ENCODE measurements around the gene ZNF362.

The ZNF362 gene

GRCh38 chr1:33259879-33260278 lies 3.6 kb downstream of the ZNF362 start:
- Histone ChIP-seq H3K27ac (ENCODE audit: low read length) (no peak overlapping the region), H3K4me1 (ENCODE audit: insufficient read depth, low read length) (peaks cover 11% of the 10 kb centered on the region), H3K9ac (ENCODE audit: low read depth, low read length) (no peak overlapping the region)

GRCh38 chr1:33260439-33260838 lies 4.1 kb downstream of the ZNF362 start:
- Histone ChIP-seq H3K9ac (ENCODE audit: low read depth, low read length) (no peak overlapping the region), H3K27me3 (ENCODE audit: insufficient read depth, low read length) (no peaks in the 10 kb centered on the region), H3K36me3 (ENCODE audit: insufficient read depth, low read depth, low read length) (peaks cover 6% of the 10 kb centered on the region; the same call in 1 of the 2 replicates), H3K27ac (ENCODE audit: low read length) (no peak overlapping the region), H3K4me1 (ENCODE audit: insufficient read depth, low read length) (peaks cover 11% of the 10 kb centered on the region), H3K9me3 (ENCODE audit: insufficient read depth, low read depth, low read length) (no peaks in the 10 kb centered on the region), H3K4me3 (ENCODE audit: low read length) (no peak overlapping the region)

More at GRCh38 chr1:33259879-33260278, 3.6 kb downstream of the ZNF362 start:
- Histone ChIP-seq H3K27me3 (ENCODE audit: insufficient read depth, low read length) (peaks cover 3% of the 10 kb centered on the region; the same call in 1 of the 2 replicates), H3K9me3 (ENCODE audit: insufficient read depth, low read depth, low read length) (no peaks in the 10 kb centered on the region), H3K4me3 (ENCODE audit: low read length) (no peak overlapping the region), H3K36me3 (ENCODE audit: insufficient read depth, low read depth, low read length) (peaks cover 6% of the 10 kb centered on the region; the same call in 1 of the 2 replicates)

GRCh38 chr1:33261344-33261743 lies 5.1 kb downstream of the ZNF362 start:
- peaks cover 11% of the 10 kb centered on the region for H3K4me1 ChIP-seq (ENCODE audit: insufficient read depth, low read length)
- H3K9me3 ChIP-seq (ENCODE audit: insufficient read depth, low read depth, low read length) = no peaks in the 10 kb centered on the region
- H3K36me3 ChIP-seq (ENCODE audit: insufficient read depth, low read depth, low read length) = peaks cover 6% of the 10 kb centered on the region; the same call in 1 of the 2 replicates
- no peaks in the 10 kb centered on the region for H3K27me3 ChIP-seq (ENCODE audit: insufficient read depth, low read length)
- no peak overlapping the region for H3K4me3 ChIP-seq (ENCODE audit: low read length)
- H3K27ac ChIP-seq (ENCODE audit: low read length) = no peak overlapping the region
- no peak overlapping the region for H3K9ac ChIP-seq (ENCODE audit: low read depth, low read length)

GRCh38 chr1:33263890-33264504 lies 7.7 kb downstream of the ZNF362 start:
- peaks cover 6% of the 10 kb centered on the region for H3K36me3 ChIP-seq (ENCODE audit: insufficient read depth, low read depth, low read length)

GRCh38 chr1:33265780-33266605 lies 9.7 kb downstream of the ZNF362 start:
- Histone ChIP-seq H3K36me3 (ENCODE audit: insufficient read depth, low read depth, low read length) (peaks cover 15% of the 10 kb centered on the region), H3K9ac (ENCODE audit: low read depth, low read length) (no peak overlapping the region), H3K27me3 (ENCODE audit: insufficient read depth, low read length) (no peaks in the 10 kb centered on the region)

More at GRCh38 chr1:33263890-33264504, 7.7 kb downstream of the ZNF362 start:
- H3K4me3 ChIP-seq (ENCODE audit: low read length) = no peak overlapping the region
- H3K9ac ChIP-seq (ENCODE audit: low read depth, low read length) = no peak overlapping the region; the same call in 1 of the 2 replicates
- H3K4me1 ChIP-seq (ENCODE audit: insufficient read depth, low read length) = peaks cover 4% of the 10 kb centered on the region; the same call in 1 of the 2 replicates
- no peaks in the 10 kb centered on the region for H3K27me3 ChIP-seq (ENCODE audit: insufficient read depth, low read length)
- no peaks in the 10 kb centered on the region for H3K9me3 ChIP-seq (ENCODE audit: insufficient read depth, low read depth, low read length)
- H3K27ac ChIP-seq (ENCODE audit: low read length) = no peak overlapping the region

GRCh38 chr1:33266766-33267165 lies 10.5 kb downstream of the ZNF362 start:
- Histone ChIP-seq H3K4me1 (ENCODE audit: insufficient read depth, low read length) (no peaks in the 10 kb centered on the region), H3K27me3 (ENCODE audit: insufficient read depth, low read length) (no peaks in the 10 kb centered on the region), H3K9ac (ENCODE audit: low read depth, low read length) (no peak overlapping the region), H3K4me3 (ENCODE audit: low read length) (no peak overlapping the region), H3K36me3 (ENCODE audit: insufficient read depth, low read depth, low read length) (peaks cover 15% of the 10 kb centered on the region), H3K27ac (ENCODE audit: low read length) (no peak overlapping the region), H3K9me3 (ENCODE audit: insufficient read depth, low read depth, low read length) (no peaks in the 10 kb centered on the region)

More at GRCh38 chr1:33265780-33266605, 9.7 kb downstream of the ZNF362 start:
- Histone ChIP-seq H3K4me1 (ENCODE audit: insufficient read depth, low read length) (no peaks in the 10 kb centered on the region), H3K27ac (ENCODE audit: low read length) (no peak overlapping the region), H3K9me3 (ENCODE audit: insufficient read depth, low read depth, low read length) (no peaks in the 10 kb centered on the region), H3K4me3 (ENCODE audit: low read length) (no peak overlapping the region)

GRCh38 chr1:33267468-33268205 lies 11.3 kb downstream of the ZNF362 start:
- Histone ChIP-seq H3K4me1 (ENCODE audit: insufficient read depth, low read length) (no peaks in the 10 kb centered on the region), H3K27ac (ENCODE audit: low read length) (no peak overlapping the region), H3K36me3 (ENCODE audit: insufficient read depth, low read depth, low read length) (peaks cover 13% of the 10 kb centered on the region)

GRCh38 chr1:33268457-33268856 lies 12.2 kb downstream of the ZNF362 start:
- Histone ChIP-seq H3K36me3 (ENCODE audit: insufficient read depth, low read depth, low read length) (peaks cover 9% of the 10 kb centered on the region), H3K9ac (ENCODE audit: low read depth, low read length) (0 out of 2 replicates have a peak overlapping the region, but pooled peaks have one; percentile 21), H3K27me3 (ENCODE audit: insufficient read depth, low read length) (no peaks in the 10 kb centered on the region), H3K9me3 (ENCODE audit: insufficient read depth, low read depth, low read length) (no peaks in the 10 kb centered on the region), H3K27ac (ENCODE audit: low read length) (no peak overlapping the region), H3K4me1 (ENCODE audit: insufficient read depth, low read length) (no peaks in the 10 kb centered on the region), H3K4me3 (ENCODE audit: low read length) (no peak overlapping the region)

More at GRCh38 chr1:33267468-33268205, 11.3 kb downstream of the ZNF362 start:
- Histone ChIP-seq H3K27me3 (ENCODE audit: insufficient read depth, low read length) (no peaks in the 10 kb centered on the region), H3K9ac (ENCODE audit: low read depth, low read length) (no peak overlapping the region), H3K9me3 (ENCODE audit: insufficient read depth, low read depth, low read length) (no peaks in the 10 kb centered on the region), H3K4me3 (ENCODE audit: low read length) (no peak overlapping the region)

- Histone ChIP-seq H3K9me3 (ENCODE audit: insufficient read depth, low read depth, low read length) (no peaks in the 10 kb centered on the region), H3K36me3 (ENCODE audit: insufficient read depth, low read depth, low read length) (peaks cover 9% of the 10 kb centered on the region), H3K4me3 (ENCODE audit: low read length) (no peak overlapping the region), H3K9ac (ENCODE audit: low read depth, low read length) (peak overlapping the region; percentile 21; the same call in 1 of the 2 replicates), H3K4me1 (ENCODE audit: insufficient read depth, low read length) (no peaks in the 10 kb centered on the region), H3K27me3 (ENCODE audit: insufficient read depth, low read length) (no peaks in the 10 kb centered on the region), H3K27ac (ENCODE audit: low read length) (no peak overlapping the region)
These were observed 12.8 kb downstream of the ZNF362 start for GRCh38 chr1:33268927-33269610.

GRCh38 chr1:33269621-33270020 lies 13.3 kb downstream of the ZNF362 start:
- peaks cover 9% of the 10 kb centered on the region for H3K36me3 ChIP-seq (ENCODE audit: insufficient read depth, low read depth, low read length)
- H3K4me3 ChIP-seq (ENCODE audit: low read length) = no peak overlapping the region
- no peak overlapping the region for H3K27ac ChIP-seq (ENCODE audit: low read length)
- no peaks in the 10 kb centered on the region for H3K9me3 ChIP-seq (ENCODE audit: insufficient read depth, low read depth, low read length)
- H3K27me3 ChIP-seq (ENCODE audit: insufficient read depth, low read length) = no peaks in the 10 kb centered on the region
- no peaks in the 10 kb centered on the region for H3K4me1 ChIP-seq (ENCODE audit: insufficient read depth, low read length)
- H3K9ac ChIP-seq (ENCODE audit: low read depth, low read length) = no peak overlapping the region

- no peak overlapping the region for H3K9ac ChIP-seq (ENCODE audit: low read depth, low read length)
- no peaks in the 10 kb centered on the region for H3K9me3 ChIP-seq (ENCODE audit: insufficient read depth, low read depth, low read length)
- H3K4me3 ChIP-seq (ENCODE audit: low read length) = no peak overlapping the region
- no peaks in the 10 kb centered on the region for H3K4me1 ChIP-seq (ENCODE audit: insufficient read depth, low read length)
- H3K36me3 ChIP-seq (ENCODE audit: insufficient read depth, low read depth, low read length) = peaks cover 9% of the 10 kb centered on the region
- no peaks in the 10 kb centered on the region for H3K27me3 ChIP-seq (ENCODE audit: insufficient read depth, low read length)
- no peak overlapping the region for H3K27ac ChIP-seq (ENCODE audit: low read length)
These were observed 14.1 kb downstream of the ZNF362 start for GRCh38 chr1:33270379-33270778.

All from iPS-20b (cell line).